OCI-LY7 (cell line): Measurements from ENCODE around the gene LANCL2.

Source experiments
- CTCF ChIP-seq: fragments of 200-600 bp; sonication (generic); conservative IDR thresholded peaks from 2 replicates; pipeline ENCODE4 v1.5.1; 2014; ENCODE audit warnings: mild to moderate bottlenecking, antibody characterized with exemption, low read length, moderate library complexity, mixed read lengths
- EZH2phosphoT487 ChIP-seq: fragments of 200-600 bp; sonication (generic); IDR thresholded peaks from 2 replicates; pipeline ENCODE4 v1.6.1; 2018; ENCODE audit warnings: low read depth, borderline replicate concordance, mild to moderate bottlenecking, mixed run types, antibody characterized with exemption, low read length, moderate library complexity, mixed read lengths

DNA sequence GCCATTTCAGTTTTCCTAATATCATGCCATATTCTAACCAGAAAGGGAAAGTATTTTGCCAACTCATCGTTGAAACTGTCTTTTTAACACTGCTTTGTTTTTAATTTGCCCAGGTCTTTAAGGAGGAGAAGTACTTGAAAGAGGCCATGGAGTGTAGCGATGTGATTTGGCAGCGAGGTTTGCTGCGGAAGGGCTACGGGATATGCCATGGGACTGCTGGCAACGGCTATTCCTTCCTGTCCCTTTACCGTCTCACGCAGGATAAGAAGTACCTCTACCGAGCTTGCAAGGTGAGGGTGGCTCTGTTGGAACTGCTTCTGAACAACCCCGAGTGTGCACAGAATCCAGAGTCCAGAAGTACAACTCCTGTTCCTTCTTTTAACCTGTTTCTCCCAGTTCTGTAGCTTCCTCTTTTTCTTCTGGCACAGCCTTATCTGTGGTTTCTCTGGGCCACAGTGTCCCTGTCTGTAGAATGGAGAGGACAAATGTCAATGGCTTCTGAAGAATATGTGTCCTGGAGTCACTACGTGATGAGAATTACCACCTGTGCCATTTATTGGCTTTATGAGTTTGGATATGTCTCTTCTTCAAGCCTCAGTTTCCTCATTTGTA, 60.1 kb downstream of the LANCL2 start:
- no peak for TF ChIP-seq CTCF
- TF ChIP-seq EZH2phosphoT487, result no peak
